WTC11 (cell line): ENCODE measurements around the gene SLC25A23. TPM values are rescaled to one million over a fixed set of nuclear protein-coding genes. Genes with fewer than 3 reads are reported as not detected.

Source experiments
- ATAC-seq: fragments of 200-7000 bp; cut with Tn5 transposase; 2 replicates; pipeline ENCODE4 v1.10.0; 2021; ENCODE audit warnings: mild to moderate bottlenecking, moderate library complexity
- CTCF ChIA-PET: fragments of 300-600 bp; sonication (Branson Sonifier 250); formaldehyde crosslinking; loops from one replicate; lab custom pipeline; 2021; ENCODE audit warnings: antibody characterized with exemption; lab: Charles Lee
- POLR2A ChIA-PET: fragments of 350-600 bp; sonication (Branson Sonifier 250); formaldehyde crosslinking; loops from one replicate; lab custom pipeline; 2021; ENCODE audit warnings: antibody characterized with exemption; lab: Charles Lee
- DNase-seq: peaks from one replicate; pipeline ENCODE4 v3.0.0; 2021; ENCODE audit warnings: low spot score
- H3K27ac Mint-ChIP-seq: 2 replicates; pipeline ENCODE4 v1.8.0; 2021; ENCODE audit warnings: mixed read lengths
- H3K27me3 Mint-ChIP-seq: 2 replicates; pipeline ENCODE4 v1.8.0; 2021; ENCODE audit warnings: low read depth, mild to moderate bottlenecking, moderate library complexity, mixed read lengths
- H3K36me3 Mint-ChIP-seq: 2 replicates; pipeline ENCODE4 v1.8.0; 2021; ENCODE audit warnings: mixed read lengths
- H3K4me1 Mint-ChIP-seq: 2 replicates; pipeline ENCODE4 v1.8.0; 2022; ENCODE audit warnings: mixed read lengths
- H3K4me3 Mint-ChIP-seq: 2 replicates; pipeline ENCODE4 v1.8.0; 2021; ENCODE audit warnings: mild to moderate bottlenecking, moderate library complexity, mixed read lengths
- H3K9me3 Mint-ChIP-seq: 2 replicates; pipeline ENCODE4 v1.8.0; 2021; ENCODE audit warnings: mixed read lengths
- ELF4 ChIP-seq: sonication (generic); formaldehyde crosslinking; IDR thresholded peaks from 2 replicates; pipeline ENCODE4 v1.8.1; 2022; ENCODE audit warnings: low read depth, mild to moderate bottlenecking, moderate library complexity, missing genetic modification reagents
- ESRRA ChIP-seq: sonication (generic); formaldehyde crosslinking; IDR thresholded peaks from 2 replicates; pipeline ENCODE4 v1.8.1; 2022; ENCODE audit warnings: mild to moderate bottlenecking, missing genetic modification reagents, borderline replicate concordance
- FOXJ3 ChIP-seq: sonication (generic); formaldehyde crosslinking; IDR thresholded peaks from 2 replicates; pipeline ENCODE4 v1.9.0; 2021; ENCODE audit warnings: missing genetic modification reagents, mild to moderate bottlenecking, borderline replicate concordance
- FOXK1 ChIP-seq: sonication (generic); formaldehyde crosslinking; IDR thresholded peaks from 2 replicates; pipeline ENCODE4 v1.8.0; 2022; ENCODE audit warnings: mild to moderate bottlenecking, moderate library complexity, missing genetic modification reagents
- FOXP1 ChIP-seq: sonication (generic); formaldehyde crosslinking; IDR thresholded peaks from 2 replicates; pipeline ENCODE4 v1.8.0; 2022; ENCODE audit warnings: missing genetic modification reagents, mild to moderate bottlenecking, moderate library complexity, borderline replicate concordance
- GRHL2 ChIP-seq: fragments of 250-450 bp; sonication (Bioruptor Pico); IDR thresholded peaks from 2 replicates; pipeline ENCODE4 v1.8.0; 2022; ENCODE audit warnings: mild to moderate bottlenecking, moderate library complexity; ENCODE audit not compliant: insufficient replicate concordance, severe bottlenecking
- MXD4 ChIP-seq: fragments of 250-450 bp; sonication (Bioruptor Pico); IDR thresholded peaks from 2 replicates; pipeline ENCODE4 v1.8.0; 2021; ENCODE audit warnings: mild to moderate bottlenecking, moderate library complexity, borderline replicate concordance
- MYBL2 ChIP-seq: sonication (generic); formaldehyde crosslinking; IDR thresholded peaks from 2 replicates; pipeline ENCODE4 v1.8.1; 2023; ENCODE audit warnings: mild to moderate bottlenecking, moderate library complexity, missing genetic modification reagents
- SP1 ChIP-seq: sonication (generic); formaldehyde crosslinking; conservative IDR thresholded peaks from 2 replicates; pipeline ENCODE4 v1.8.1; 2022; ENCODE audit warnings: missing genetic modification reagents
- TEAD1 ChIP-seq: sonication (generic); formaldehyde crosslinking; IDR thresholded peaks from 2 replicates; pipeline ENCODE4 v1.8.0; 2022; ENCODE audit warnings: mild to moderate bottlenecking, missing genetic modification reagents
- USF1 ChIP-seq: sonication (generic); formaldehyde crosslinking; IDR thresholded peaks from 2 replicates; pipeline ENCODE4 v1.8.0; 2022; ENCODE audit warnings: mild to moderate bottlenecking, missing genetic modification reagents
- ZBTB21 ChIP-seq: sonication (generic); formaldehyde crosslinking; IDR thresholded peaks from 2 replicates; pipeline ENCODE4 v1.8.1; 2023; ENCODE audit warnings: mild to moderate bottlenecking, missing genetic modification reagents, borderline replicate concordance
- ZBTB43 ChIP-seq: sonication (generic); formaldehyde crosslinking; IDR thresholded peaks from 2 replicates; pipeline ENCODE4 v1.8.1; 2023; ENCODE audit warnings: mild to moderate bottlenecking, missing genetic modification reagents
- ZNF281 ChIP-seq: sonication (generic); formaldehyde crosslinking; IDR thresholded peaks from 2 replicates; pipeline ENCODE4 v1.8.0; 2023; ENCODE audit warnings: mild to moderate bottlenecking, missing genetic modification reagents
- total RNA-seq: library from RNA; stranded (reverse); gene quantifications from 3 replicates; pipeline ENCODE4 v1.2.3, GENCODE V29; 2021
- TF ChIP-seq, protein P1 (sequence below): sonication (generic); formaldehyde crosslinking; IDR thresholded peaks from 2 replicates; pipeline ENCODE4 v1.8.0; 2022; ENCODE audit warnings: mild to moderate bottlenecking, missing genetic modification reagents
- TF ChIP-seq, protein P2 (sequence below): sonication (generic); formaldehyde crosslinking; IDR thresholded peaks from 2 replicates; pipeline ENCODE4 v1.8.1; 2022; ENCODE audit warnings: low read depth, missing genetic modification reagents, borderline replicate concordance

SLC25A23 gene
- total RNA-seq, 1 experiment from 2014 or later: 63.6 TPM

GRCh38 chr19:6478815-6479214 is 19.2 kb upstream of the SLC25A23 start:
- peaks cover 25% of the 10 kb centered on the region for H3K27me3 Mint-ChIP-seq
- H3K4me1 Mint-ChIP-seq: peaks cover 15% of the 10 kb centered on the region
- no peaks in the 10 kb centered on the region for H3K36me3 Mint-ChIP-seq
- no peak overlapping the region for H3K4me3 Mint-ChIP-seq
- ChIA-PET POLR2A (no interaction called here), CTCF (no interaction called here)
- H3K27ac Mint-ChIP-seq: no peak overlapping the region
- H3K9me3 Mint-ChIP-seq: no peaks in the 10 kb centered on the region
- no peak for ATAC-seq
- TF ChIP-seq USF1 (CRISPR knock-in tag) (no peak), MXD4 (no peak)
- TF ChIP-seq, all 79 proteins: peak for 0
- no peak for DNase-seq

GRCh38 chr19:6476896-6477431 is 17.4 kb upstream of the SLC25A23 start:
- Mint-ChIP-seq H3K9me3 (no peaks in the 10 kb centered on the region), H3K4me1 (peaks cover 15% of the 10 kb centered on the region), H3K27ac (no peak overlapping the region), H3K4me3 (peak overlapping the region; percentile 81), H3K27me3 (peaks cover 30% of the 10 kb centered on the region)
- ATAC-seq: no peak
- CTCF ChIA-PET: interaction anchor here (0.5 to 2.1 kb wide), 16 partner anchors 9 to 1550 kb away, joined by 3 to 11 read pairs (median 5); partner anchors contain the start of genes ALKBH7, CRB3, GPR108 and SLC25A23
- no peak for DNase-seq
- no peak for TF ChIP-seq ESRRA (CRISPR knock-in tag)
- TF ChIP-seq, protein P1, sequence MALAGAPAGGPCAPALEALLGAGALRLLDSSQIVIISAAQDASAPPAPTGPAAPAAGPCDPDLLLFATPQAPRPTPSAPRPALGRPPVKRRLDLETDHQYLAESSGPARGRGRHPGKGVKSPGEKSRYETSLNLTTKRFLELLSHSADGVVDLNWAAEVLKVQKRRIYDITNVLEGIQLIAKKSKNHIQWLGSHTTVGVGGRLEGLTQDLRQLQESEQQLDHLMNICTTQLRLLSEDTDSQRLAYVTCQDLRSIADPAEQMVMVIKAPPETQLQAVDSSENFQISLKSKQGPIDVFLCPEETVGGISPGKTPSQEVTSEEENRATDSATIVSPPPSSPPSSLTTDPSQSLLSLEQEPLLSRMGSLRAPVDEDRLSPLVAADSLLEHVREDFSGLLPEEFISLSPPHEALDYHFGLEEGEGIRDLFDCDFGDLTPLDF: no peak
- TF ChIP-seq, all 79 proteins: peak for 0
- H3K36me3 Mint-ChIP-seq: no peaks in the 10 kb centered on the region
- POLR2A ChIA-PET: interaction anchor here (0.5 to 2.1 kb wide), 11 partner anchors 8 to 275 kb away, joined by 3 to 10 read pairs (median 5); partner anchors contain the start of genes ALKBH7, CRB3, GPR108 and KHSRP

DNA sequence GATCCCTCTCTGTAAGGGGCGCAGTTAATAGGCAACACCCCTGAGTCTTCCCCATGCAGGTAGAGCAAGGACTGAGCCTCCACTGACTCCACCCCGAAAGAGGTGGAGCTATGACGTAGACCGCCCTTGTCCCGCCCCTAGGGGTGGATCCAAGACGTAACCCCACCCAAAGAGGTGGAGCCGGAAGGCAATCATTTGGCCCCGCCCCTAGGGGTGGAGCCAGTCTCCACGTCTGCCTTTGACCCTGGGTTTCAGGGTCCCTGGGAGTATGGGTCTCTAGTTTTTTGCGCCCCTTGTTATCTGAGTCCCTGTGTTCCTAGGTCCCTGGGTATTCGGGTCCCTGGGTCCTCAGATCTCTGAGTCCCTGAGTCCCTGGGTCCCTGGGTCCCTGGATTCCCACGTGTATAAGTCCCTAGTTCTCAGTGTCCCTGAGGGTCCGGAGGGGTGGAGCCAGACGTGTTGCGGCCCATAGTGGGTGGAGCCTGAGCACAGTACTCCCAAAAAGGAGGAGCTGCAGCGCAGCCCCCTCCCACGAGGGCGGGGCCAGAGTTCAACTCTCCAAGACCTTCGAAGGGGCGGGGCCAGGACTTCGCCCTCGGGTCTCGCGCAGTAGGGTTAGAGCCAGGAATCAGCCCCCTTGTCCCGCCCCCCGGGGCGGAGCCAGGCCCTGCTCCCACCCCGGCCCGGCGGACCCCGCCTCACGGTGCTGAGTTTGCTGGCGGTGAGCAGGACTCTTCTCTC is 16.7 kb upstream of the SLC25A23 start:
- DNase-seq: peak; percentile 100
- H3K9me3 Mint-ChIP-seq: no peaks in the 10 kb centered on the region
- peaks cover 30% of the 10 kb centered on the region for H3K27me3 Mint-ChIP-seq
- ATAC-seq: peak; percentile 88
- H3K4me1 Mint-ChIP-seq: peaks cover 8% of the 10 kb centered on the region
- H3K4me3 Mint-ChIP-seq: peak overlapping the region; percentile 81
- ChIA-PET CTCF (interaction anchor here (0.5 to 2.1 kb wide), 21 partner anchors 8 to 1549 kb away, joined by 3 to 11 read pairs (median 4); partner anchors contain the start of genes ALKBH7, CRB3, GPR108 and SLC25A23), POLR2A (interaction anchor here (0.6 to 2.1 kb wide), 13 partner anchors 9 to 572 kb away, joined by 3 to 10 read pairs (median 3); partner anchors contain the start of genes ALKBH7, CRB3, GPR108 and KHSRP)
- TF ChIP-seq, protein P2, sequence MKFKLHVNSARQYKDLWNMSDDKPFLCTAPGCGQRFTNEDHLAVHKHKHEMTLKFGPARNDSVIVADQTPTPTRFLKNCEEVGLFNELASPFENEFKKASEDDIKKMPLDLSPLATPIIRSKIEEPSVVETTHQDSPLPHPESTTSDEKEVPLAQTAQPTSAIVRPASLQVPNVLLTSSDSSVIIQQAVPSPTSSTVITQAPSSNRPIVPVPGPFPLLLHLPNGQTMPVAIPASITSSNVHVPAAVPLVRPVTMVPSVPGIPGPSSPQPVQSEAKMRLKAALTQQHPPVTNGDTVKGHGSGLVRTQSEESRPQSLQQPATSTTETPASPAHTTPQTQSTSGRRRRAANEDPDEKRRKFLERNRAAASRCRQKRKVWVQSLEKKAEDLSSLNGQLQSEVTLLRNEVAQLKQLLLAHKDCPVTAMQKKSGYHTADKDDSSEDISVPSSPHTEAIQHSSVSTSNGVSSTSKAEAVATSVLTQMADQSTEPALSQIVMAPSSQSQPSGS (CRISPR knock-in tag): no peak
- peak; percentile 70 for TF ChIP-seq SP1 (CRISPR knock-in tag)
- H3K27ac Mint-ChIP-seq: peak overlapping the region; percentile 95
- no peaks in the 10 kb centered on the region for H3K36me3 Mint-ChIP-seq

GRCh38 chr19:6475321-6476108 is 15.9 kb upstream of the SLC25A23 start:
- no peaks in the 10 kb centered on the region for H3K36me3 Mint-ChIP-seq
- H3K27me3 Mint-ChIP-seq: peaks cover 30% of the 10 kb centered on the region
- ChIA-PET CTCF (interaction anchor here (0.6 to 2.1 kb wide), 15 partner anchors 15 to 672 kb away, joined by 3 to 11 read pairs (median 4); partner anchors contain the start of genes ALKBH7, GPR108 and SLC25A23), POLR2A (interaction anchor here (0.7 to 2.1 kb wide), 7 partner anchors 11 to 571 kb away, joined by 3 to 10 read pairs (median 7); partner anchors contain the start of genes ALKBH7, CRB3, KHSRP and SLC25A23)
- peak overlapping the region; percentile 81 for H3K4me3 Mint-ChIP-seq
- DNase-seq (peak; percentile 56), ATAC-seq (peak; percentile 19)
- peak overlapping the region; percentile 45; the same call in 1 of the 2 replicates for H3K27ac Mint-ChIP-seq
- no peaks in the 10 kb centered on the region for H3K9me3 Mint-ChIP-seq
- H3K4me1 Mint-ChIP-seq: peaks cover 5% of the 10 kb centered on the region; the same call in 1 of the 2 replicates
- peak; percentile 62 for TF ChIP-seq FOXP1
- TF ChIP-seq ZBTB43 (CRISPR knock-in tag): peak; percentile 44; the same call in 1 of the 2 replicates
- TF ChIP-seq ZNF281 (CRISPR knock-in tag): peak; percentile 78; the same call in 1 of the 2 replicates
- 0 out of 2 replicates have a peak, but pooled peaks have one; percentile 52 for TF ChIP-seq MYBL2 (CRISPR knock-in tag)
- 0 out of 2 replicates have a peak, but pooled peaks have one; percentile 49 for TF ChIP-seq ZBTB21 (CRISPR knock-in tag)
- peak; percentile 63; the same call in 1 of the 2 replicates for TF ChIP-seq TEAD1
- peak; percentile 69; the same call in 1 of the 2 replicates for TF ChIP-seq FOXK1 (CRISPR knock-in tag)
- TF ChIP-seq GRHL2 (CRISPR knock-in tag): no peak
- TF ChIP-seq ELF4 (CRISPR knock-in tag): 0 out of 2 replicates have a peak, but pooled peaks have one; percentile 54
- TF ChIP-seq FOXJ3: no peak
